ENCODE measurements around the gene FBXO34.

DNA sequence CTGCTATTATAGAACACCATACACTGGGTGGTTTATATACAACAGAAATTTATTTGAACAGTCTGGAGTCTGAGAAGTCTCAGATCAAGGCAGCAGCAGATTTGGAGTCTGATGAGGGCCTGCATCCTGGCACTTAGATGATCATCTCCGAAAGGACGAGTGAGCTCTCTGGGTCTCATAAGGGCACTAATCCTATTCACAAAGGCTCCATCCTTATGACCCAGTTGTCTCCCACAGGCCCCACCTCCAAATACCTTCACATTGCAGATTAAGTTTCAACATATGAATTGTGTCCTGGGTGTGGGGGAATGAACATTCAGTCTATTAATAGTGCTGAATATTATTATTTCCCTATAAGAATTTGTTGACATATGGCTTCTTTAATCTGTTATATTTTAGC, 53.6 kb downstream of the FBXO34 start:
- TF ChIP-seq CTCF (conservative IDR thresholded peaks at IDR 0.05; ENCODE audit: low read length): no peak
- TF ChIP-seq EZH2phosphoT487 (IDR thresholded peaks at IDR 0.05; ENCODE audit: borderline replicate concordance, low read depth, low read length): no peak
